Activated naive CD8-positive, alpha-beta T cell treated with anti-CD3 and anti-CD28 coated beads for 36 hours (primary cell): ENCODE results near the gene TMEM86B. TPM values are rescaled to one million over a fixed set of nuclear protein-coding genes. Genes with fewer than 3 reads are reported as not detected.

ENCODE experiments used
- DNase-seq: peaks from one replicate; pipeline ENCODE4 v3.0.0; 2021
- H3K27ac Mint-ChIP-seq: one replicate; pipeline ENCODE4 v1.8.0; 2022; ENCODE audit warnings: mild to moderate bottlenecking, moderate library complexity, mixed read lengths
- H3K27me3 Mint-ChIP-seq: one replicate; pipeline ENCODE4 v1.8.0; 2022; ENCODE audit warnings: mild to moderate bottlenecking, mixed read lengths
- H3K36me3 Mint-ChIP-seq: one replicate; pipeline ENCODE4 v1.8.0; 2021; ENCODE audit warnings: mild to moderate bottlenecking, mixed read lengths
- H3K4me1 Mint-ChIP-seq: one replicate; pipeline ENCODE4 v1.8.0; 2021; ENCODE audit warnings: mixed read lengths
- H3K4me3 Mint-ChIP-seq: one replicate; pipeline ENCODE4 v1.8.0; 2022; ENCODE audit warnings: mild to moderate bottlenecking, moderate library complexity, mixed read lengths
- H3K9me3 Mint-ChIP-seq: one replicate; pipeline ENCODE4 v1.8.0; 2022; ENCODE audit warnings: mixed read lengths
- total RNA-seq, 2 experiments: library from RNA; stranded (reverse); gene quantifications; one replicate each; pipeline ENCODE4 v1.2.3, GENCODE V29; 2021

TMEM86B gene
- total RNA-seq, 2 experiments from 2014 or later = 7.3 to 7.9 TPM

- Mint-ChIP-seq H3K27me3 (peaks cover 42% of the 10 kb centered on the region), H3K4me1 (no peaks in the 10 kb centered on the region), H3K27ac (no peak overlapping the region), H3K4me3 (no peak overlapping the region), H3K36me3 (no peaks in the 10 kb centered on the region), H3K9me3 (no peaks in the 10 kb centered on the region)
- DNase-seq = no peak
Measured at GRCh38 chr19:55198651-55199050, 29.9 kb downstream of the TMEM86B start.

- Mint-ChIP-seq H3K27me3 (peaks cover 43% of the 10 kb centered on the region), H3K36me3 (no peaks in the 10 kb centered on the region), H3K4me1 (no peaks in the 10 kb centered on the region), H3K27ac (no peak overlapping the region), H3K4me3 (no peak overlapping the region), H3K9me3 (no peaks in the 10 kb centered on the region)
- no peak for DNase-seq
Measured at GRCh38 chr19:55197528-55197927, 31.0 kb downstream of the TMEM86B start.

- no peaks in the 10 kb centered on the region for H3K4me1 Mint-ChIP-seq
- no peak for DNase-seq
- H3K9me3 Mint-ChIP-seq = no peaks in the 10 kb centered on the region
- H3K36me3 Mint-ChIP-seq = no peaks in the 10 kb centered on the region
- H3K27me3 Mint-ChIP-seq = peaks cover 40% of the 10 kb centered on the region
- H3K4me3 Mint-ChIP-seq = no peak overlapping the region
- no peak overlapping the region for H3K27ac Mint-ChIP-seq
Measured at GRCh38 chr19:55196803-55197202, 31.8 kb downstream of the TMEM86B start.

GRCh38 chr19:55193481-55193880 is 35.1 kb downstream of the TMEM86B start:
- no peak overlapping the region for H3K27ac Mint-ChIP-seq
- no peaks in the 10 kb centered on the region for H3K36me3 Mint-ChIP-seq
- peaks cover 16% of the 10 kb centered on the region for H3K27me3 Mint-ChIP-seq
- no peaks in the 10 kb centered on the region for H3K9me3 Mint-ChIP-seq
- H3K4me3 Mint-ChIP-seq = no peak overlapping the region
- peaks cover 2% of the 10 kb centered on the region for H3K4me1 Mint-ChIP-seq
- no peak for DNase-seq

GRCh38 chr19:55189403-55189835 is 39.1 kb downstream of the TMEM86B start:
- Mint-ChIP-seq H3K4me3 (no peak overlapping the region), H3K4me1 (peaks cover 2% of the 10 kb centered on the region)

GRCh38 chr19:55188625-55189024 is 39.9 kb downstream of the TMEM86B start:
- H3K4me1 Mint-ChIP-seq = peaks cover 2% of the 10 kb centered on the region
- no peaks in the 10 kb centered on the region for H3K36me3 Mint-ChIP-seq
- no peaks in the 10 kb centered on the region for H3K9me3 Mint-ChIP-seq
- no peak overlapping the region for H3K4me3 Mint-ChIP-seq
- no peak overlapping the region for H3K27ac Mint-ChIP-seq
- no peak for DNase-seq
- H3K27me3 Mint-ChIP-seq = peaks cover 22% of the 10 kb centered on the region

More at GRCh38 chr19:55189403-55189835, 39.1 kb downstream of the TMEM86B start:
- H3K36me3 Mint-ChIP-seq = no peaks in the 10 kb centered on the region
- no peak overlapping the region for H3K27ac Mint-ChIP-seq
- no peaks in the 10 kb centered on the region for H3K9me3 Mint-ChIP-seq
- no peak for DNase-seq
- peaks cover 21% of the 10 kb centered on the region for H3K27me3 Mint-ChIP-seq

GRCh38 chr19:55186080-55186479 is 42.5 kb downstream of the TMEM86B start:
- Mint-ChIP-seq H3K4me1 (peaks cover 2% of the 10 kb centered on the region), H3K36me3 (no peaks in the 10 kb centered on the region), H3K4me3 (no peak overlapping the region), H3K27me3 (peaks cover 37% of the 10 kb centered on the region), H3K9me3 (no peaks in the 10 kb centered on the region), H3K27ac (no peak overlapping the region)
- no peak for DNase-seq

GRCh38 chr19:55181740-55182139 is 46.8 kb downstream of the TMEM86B start:
- H3K27ac Mint-ChIP-seq = no peak overlapping the region
- no peak overlapping the region for H3K4me3 Mint-ChIP-seq
- no peaks in the 10 kb centered on the region for H3K9me3 Mint-ChIP-seq
- H3K27me3 Mint-ChIP-seq = peaks cover 77% of the 10 kb centered on the region
- no peak for DNase-seq
- H3K36me3 Mint-ChIP-seq = no peaks in the 10 kb centered on the region
- H3K4me1 Mint-ChIP-seq = peaks cover 11% of the 10 kb centered on the region

- peak within 1 kb of the TSS; percentile 15 for H3K27ac Mint-ChIP-seq
- H3K4me3 Mint-ChIP-seq = peak within 1 kb of the TSS; percentile 68
- peak; percentile 73 for DNase-seq
- H3K36me3 Mint-ChIP-seq = no peaks in the 10 kb centered on the region
- H3K4me1 Mint-ChIP-seq = peaks cover 11% of the 10 kb centered on the region
- peaks cover 2% of the 10 kb centered on the region for H3K9me3 Mint-ChIP-seq
- H3K27me3 Mint-ChIP-seq = peaks cover 86% of the 10 kb centered on the region
Measured at GRCh38 chr19:55179606-55180484, 48.7 kb downstream of the TMEM86B start, which contains the start of gene SYT5. TSS of gene SYT5 (minus strand) at chr19:55180289. CDS start at chr19:55179041, 1,248 bp downstream.

GRCh38 chr19:55178781-55179599 is 49.6 kb downstream of the TMEM86B start:
- peak; percentile 94 for DNase-seq
- peaks cover 2% of the 10 kb centered on the region for H3K9me3 Mint-ChIP-seq
- H3K27ac Mint-ChIP-seq = no peak overlapping the region
- no peaks in the 10 kb centered on the region for H3K36me3 Mint-ChIP-seq
- peak overlapping the region; percentile 68 for H3K4me3 Mint-ChIP-seq
- peaks cover 13% of the 10 kb centered on the region for H3K4me1 Mint-ChIP-seq
- peaks cover 90% of the 10 kb centered on the region for H3K27me3 Mint-ChIP-seq

Other genes starting within 250 kb of the TMEM86B start
- gene GP6, start 190.5 kb downstream of the TMEM86B start, total RNA-seq = not detected
- gene RDH13, start 165.6 kb downstream of the TMEM86B start, total RNA-seq = 10 to 100 TPM; 21.7 to 24.0 TPM
- gene EPS8L1, start 152.9 kb downstream of the TMEM86B start, total RNA-seq = 1 to 10 TPM; 1.3 to 1.5 TPM
- 10 to 100 TPM; 67.2 to 73.5 TPM for gene PPP1R12C, start 111.1 kb downstream of the TMEM86B start, total RNA-seq
- gene TNNT1, start 79.6 kb downstream of the TMEM86B start, total RNA-seq = not detected
- gene TNNI3, start 71.0 kb downstream of the TMEM86B start, total RNA-seq = under 1 TPM in 1 of 2 experiments, not detected in 1; 0.25 TPM
- not detected for gene DNAAF3, start 62.1 kb downstream of the TMEM86B start, total RNA-seq
- gene SYT5, start 48.5 kb downstream of the TMEM86B start, total RNA-seq = not detected
- gene PTPRH, start 19.3 kb downstream of the TMEM86B start, total RNA-seq = not detected
- 100 to 1,000 TPM; 226 to 227 TPM for gene PPP6R1, start 30.3 kb upstream of the TMEM86B start, total RNA-seq
- 10 to 100 TPM; 68.0 to 69.7 TPM for gene HSPBP1, start 51.3 kb upstream of the TMEM86B start, total RNA-seq
- gene BRSK1, start 55.2 kb upstream of the TMEM86B start, total RNA-seq = 1 to 10 TPM; 5.6 to 6.4 TPM
- not detected for gene TMEM150B, start 96.6 kb upstream of the TMEM86B start, total RNA-seq
- 10 to 100 TPM; 14.9 to 15.4 TPM for gene KMT5C, start 111.1 kb upstream of the TMEM86B start, total RNA-seq
- gene COX6B2, start 126.0 kb upstream of the TMEM86B start, total RNA-seq = not detected
- not detected for gene GARIN5B, start 134.5 kb upstream of the TMEM86B start, total RNA-seq
- gene IL11, start 141.7 kb upstream of the TMEM86B start, total RNA-seq = not detected
- not detected for gene TMEM190, start 148.1 kb upstream of the TMEM86B start, total RNA-seq
- 10 to 100 TPM; 10.1 to 10.8 TPM for gene TMEM238, start 155.5 kb upstream of the TMEM86B start, total RNA-seq
- gene RPL28, start 157.2 kb upstream of the TMEM86B start, total RNA-seq = 1,000 to 10,000 TPM; 2,585 to 2,613 TPM
- 100 to 1,000 TPM; 323 to 325 TPM for gene UBE2S, start 179.0 kb upstream of the TMEM86B start, total RNA-seq
- not detected for gene SHISA7, start 214.5 kb upstream of the TMEM86B start, total RNA-seq
- gene ISOC2, start 232.9 kb upstream of the TMEM86B start, total RNA-seq = 10 to 100 TPM; 35.7 to 37.5 TPM
- gene C19orf85, start 236.0 kb upstream of the TMEM86B start, total RNA-seq = not detected
- gene ZNF628, start 247.9 kb upstream of the TMEM86B start, total RNA-seq = 10 to 100 TPM in 1 of 2 experiments, 1 to 10 TPM in 1; 8.8 to 10.3 TPM